ENCODE data around the gene SMCHD1. TPM values are rescaled to one million over a fixed set of nuclear protein-coding genes. Genes with fewer than 3 reads are reported as not detected.

Gene SMCHD1
- polyA plus RNA-seq, 4 donors, result 11.2 to 37.7 (median 14.3) TPM

- DNase-seq (peak; percentile 57 to 66), FAIRE-seq (no peak)
- Histone ChIP-seq H3K36me3 (ENCODE audit: control insufficient read depth in 3 of 3, insufficient read depth in 2 of 3, low read depth in 1 of 3, low read length in 3 of 3) (no peaks in the 10 kb centered on the region), H3K4me3 (ENCODE audit: low read depth in 1 of 3, low read length in 3 of 3) (no peak overlapping the region), H3K27ac (ENCODE audit: low read depth in 1 of 3, low read length in 2 of 3) (peak overlapping the region in 1 of 3 donors; percentile 83), H3K4me1 (ENCODE audit: control insufficient read depth in 3 of 3, insufficient read depth in 2 of 3, low read depth in 1 of 3, low read length in 2 of 3) (peaks cover 0 to 15% (median 1%) of the 10 kb centered on the region in 3 donors), H3K9me3 (ENCODE audit: control insufficient read depth in 2 of 2, insufficient read depth in 1 of 2, low read depth in 1 of 2, low read length in 1 of 2) (no peaks in the 10 kb centered on the region), H3K27me3 (ENCODE audit: control insufficient read depth in 3 of 3, insufficient read depth in 3 of 3, low read length in 3 of 3) (no peaks in the 10 kb centered on the region)
- 97 to 100% (median 97%) methylated on average over 1 of the region's 1 CpG for WGBS, 3 donors
These were observed 27.7 kb upstream of the SMCHD1 start for GRCh38 chr18:2627821-2628276.

GRCh38 chr18:2629003-2629402 is 26.5 kb upstream of the SMCHD1 start:
- Histone ChIP-seq H3K4me1 (ENCODE audit: control insufficient read depth in 3 of 3, insufficient read depth in 2 of 3, low read depth in 1 of 3, low read length in 2 of 3) (peaks cover 0 to 19% (median 3%) of the 10 kb centered on the region in 3 donors), H3K27me3 (ENCODE audit: control insufficient read depth in 3 of 3, insufficient read depth in 3 of 3, low read length in 3 of 3) (no peaks in the 10 kb centered on the region), H3K27ac (ENCODE audit: low read depth in 1 of 3, low read length in 2 of 3) (no peak overlapping the region), H3K36me3 (ENCODE audit: control insufficient read depth in 3 of 3, insufficient read depth in 2 of 3, low read depth in 1 of 3, low read length in 3 of 3) (no peaks in the 10 kb centered on the region), H3K4me3 (ENCODE audit: low read depth in 1 of 3, low read length in 3 of 3) (no peak overlapping the region), H3K9me3 (ENCODE audit: control insufficient read depth in 2 of 2, insufficient read depth in 1 of 2, low read depth in 1 of 2, low read length in 1 of 2) (peaks cover 0 to under 1% of the 10 kb centered on the region in 2 donors)
- FAIRE-seq, result no peak
- WGBS, 3 donors, result 59 to 96% (median 74%) methylated on average over 2 of the region's 2 CpGs
- DNase-seq, result no peak

- WGBS, 3 donors, result 48 to 65% (median 65%) methylated on average over 1 of the region's 1 CpG
- Histone ChIP-seq H3K27ac (ENCODE audit: low read depth in 1 of 3, low read length in 2 of 3) (peak overlapping the region; percentile 86 to 98 (median 94)), H3K4me3 (ENCODE audit: low read depth in 1 of 3, low read length in 3 of 3) (no peak overlapping the region), H3K27me3 (ENCODE audit: control insufficient read depth in 3 of 3, insufficient read depth in 3 of 3, low read length in 3 of 3) (no peaks in the 10 kb centered on the region), H3K36me3 (ENCODE audit: control insufficient read depth in 3 of 3, insufficient read depth in 2 of 3, low read depth in 1 of 3, low read length in 3 of 3) (no peaks in the 10 kb centered on the region), H3K4me1 (ENCODE audit: control insufficient read depth in 3 of 3, insufficient read depth in 2 of 3, low read depth in 1 of 3, low read length in 2 of 3) (peaks cover 5 to 30% (median 8%) of the 10 kb centered on the region in 3 donors), H3K9me3 (ENCODE audit: control insufficient read depth in 2 of 2, insufficient read depth in 1 of 2, low read depth in 1 of 2, low read length in 1 of 2) (peaks cover 0 to 10% of the 10 kb centered on the region in 2 donors)
- no peak for FAIRE-seq
- peak in 1 of 2 donors; percentile 16 for DNase-seq
These were observed 19.9 kb upstream of the SMCHD1 start for GRCh38 chr18:2635586-2635985.

GRCh38 chr18:2636126-2636631 is 19.3 kb upstream of the SMCHD1 start:
- WGBS, 3 donors, result 17 to 25% (median 17%) methylated on average over 9 of the region's 9 CpGs

GRCh38 chr18:2641638-2642037 is 13.9 kb upstream of the SMCHD1 start:
- no peaks in the 10 kb centered on the region for H3K27me3 ChIP-seq (ENCODE audit: control insufficient read depth in 3 of 3, insufficient read depth in 3 of 3, low read length in 3 of 3)
- peak overlapping the region in 2 of 3 donors; percentile 48 to 71 for H3K27ac ChIP-seq (ENCODE audit: low read depth in 1 of 3, low read length in 2 of 3)
- peak; percentile 66 to 83 for DNase-seq
- FAIRE-seq, result peak; percentile 72
- WGBS, 3 donors, result 0 to 3% (median 3%) methylated on average over 2 of the region's 2 CpGs
- peaks cover 0 to 11% (median 3%) of the 10 kb centered on the region in 3 donors for H3K4me1 ChIP-seq (ENCODE audit: control insufficient read depth in 3 of 3, insufficient read depth in 2 of 3, low read depth in 1 of 3, low read length in 2 of 3)
- no peaks in the 10 kb centered on the region for H3K9me3 ChIP-seq (ENCODE audit: control insufficient read depth in 2 of 2, insufficient read depth in 1 of 2, low read depth in 1 of 2, low read length in 1 of 2)
- no peak overlapping the region for H3K4me3 ChIP-seq (ENCODE audit: low read depth in 1 of 3, low read length in 3 of 3)
- no peaks in the 10 kb centered on the region for H3K36me3 ChIP-seq (ENCODE audit: control insufficient read depth in 3 of 3, insufficient read depth in 2 of 3, low read depth in 1 of 3, low read length in 3 of 3)

More at GRCh38 chr18:2636126-2636631, 19.3 kb upstream of the SMCHD1 start:
- DNase-seq (peak; percentile 83 to 84), FAIRE-seq (no peak)
- H3K27ac ChIP-seq (ENCODE audit: low read depth in 1 of 3, low read length in 2 of 3), result peak overlapping the region; percentile 86 to 98 (median 94)
- H3K36me3 ChIP-seq (ENCODE audit: control insufficient read depth in 3 of 3, insufficient read depth in 2 of 3, low read depth in 1 of 3, low read length in 3 of 3), result no peaks in the 10 kb centered on the region
- H3K9me3 ChIP-seq (ENCODE audit: control insufficient read depth in 2 of 2, insufficient read depth in 1 of 2, low read depth in 1 of 2, low read length in 1 of 2), result peaks cover 0 to 10% of the 10 kb centered on the region in 2 donors
- H3K4me3 ChIP-seq (ENCODE audit: low read depth in 1 of 3, low read length in 3 of 3), result peak overlapping the region in 1 of 3 donors; percentile 19
- H3K27me3 ChIP-seq (ENCODE audit: control insufficient read depth in 3 of 3, insufficient read depth in 3 of 3, low read length in 3 of 3), result no peaks in the 10 kb centered on the region
- peaks cover 5 to 30% (median 8%) of the 10 kb centered on the region in 3 donors for H3K4me1 ChIP-seq (ENCODE audit: control insufficient read depth in 3 of 3, insufficient read depth in 2 of 3, low read depth in 1 of 3, low read length in 2 of 3)

- DNase-seq, result no peak
- Histone ChIP-seq H3K27me3 (ENCODE audit: control insufficient read depth in 3 of 3, insufficient read depth in 3 of 3, low read length in 3 of 3) (no peaks in the 10 kb centered on the region), H3K4me3 (ENCODE audit: low read depth in 1 of 3, low read length in 3 of 3) (no peak overlapping the region), H3K4me1 (ENCODE audit: control insufficient read depth in 3 of 3, insufficient read depth in 2 of 3, low read depth in 1 of 3, low read length in 2 of 3) (peaks cover 0 to under 1% (median 0%) of the 10 kb centered on the region in 3 donors), H3K9me3 (ENCODE audit: control insufficient read depth in 2 of 2, insufficient read depth in 1 of 2, low read depth in 1 of 2, low read length in 1 of 2) (no peaks in the 10 kb centered on the region), H3K27ac (ENCODE audit: low read depth in 1 of 3, low read length in 2 of 3) (peak overlapping the region in 1 of 3 donors; percentile 7), H3K36me3 (ENCODE audit: control insufficient read depth in 3 of 3, insufficient read depth in 2 of 3, low read depth in 1 of 3, low read length in 3 of 3) (no peaks in the 10 kb centered on the region)
- no peak for FAIRE-seq
- WGBS, 3 donors, result 66 to 84% (median 70%) methylated on average over 1 of the region's 1 CpG
These were observed 12.8 kb upstream of the SMCHD1 start for GRCh38 chr18:2642771-2643170.

- Histone ChIP-seq H3K27me3 (ENCODE audit: control insufficient read depth in 3 of 3, insufficient read depth in 3 of 3, low read length in 3 of 3) (no peaks in the 10 kb centered on the region), H3K27ac (ENCODE audit: low read depth in 1 of 3, low read length in 2 of 3) (no peak overlapping the region), H3K9me3 (ENCODE audit: control insufficient read depth in 2 of 2, insufficient read depth in 1 of 2, low read depth in 1 of 2, low read length in 1 of 2) (no peaks in the 10 kb centered on the region), H3K4me3 (ENCODE audit: low read depth in 1 of 3, low read length in 3 of 3) (no peak overlapping the region), H3K4me1 (ENCODE audit: control insufficient read depth in 3 of 3, insufficient read depth in 2 of 3, low read depth in 1 of 3, low read length in 2 of 3) (no peaks in the 10 kb centered on the region), H3K36me3 (ENCODE audit: control insufficient read depth in 3 of 3, insufficient read depth in 2 of 3, low read depth in 1 of 3, low read length in 3 of 3) (no peaks in the 10 kb centered on the region)
- WGBS, 3 donors, result 74 to 83% (median 77%) methylated on average over 1 of the region's 1 CpG
- DNase-seq, result no peak
- FAIRE-seq, result no peak
These were observed 11.0 kb upstream of the SMCHD1 start for GRCh38 chr18:2644535-2644934.

- Histone ChIP-seq H3K9me3 (ENCODE audit: control insufficient read depth in 2 of 2, insufficient read depth in 1 of 2, low read depth in 1 of 2, low read length in 1 of 2) (no peaks in the 10 kb centered on the region), H3K4me1 (ENCODE audit: control insufficient read depth in 3 of 3, insufficient read depth in 2 of 3, low read depth in 1 of 3, low read length in 2 of 3) (no peaks in the 10 kb centered on the region), H3K27ac (ENCODE audit: low read depth in 1 of 3, low read length in 2 of 3) (no peak overlapping the region), H3K4me3 (ENCODE audit: low read depth in 1 of 3, low read length in 3 of 3) (no peak overlapping the region), H3K36me3 (ENCODE audit: control insufficient read depth in 3 of 3, insufficient read depth in 2 of 3, low read depth in 1 of 3, low read length in 3 of 3) (no peaks in the 10 kb centered on the region), H3K27me3 (ENCODE audit: control insufficient read depth in 3 of 3, insufficient read depth in 3 of 3, low read length in 3 of 3) (no peaks in the 10 kb centered on the region)
- FAIRE-seq (no peak), DNase-seq (no peak)
- WGBS, 3 donors, result 81 to 92% (median 88%) methylated on average over 1 of the region's 1 CpG
These were observed 3.5 kb upstream of the SMCHD1 start for GRCh38 chr18:2651981-2652380.

GRCh38 chr18:2653467-2653866 is 2.1 kb upstream of the SMCHD1 start:
- peaks cover 0 to 4% (median 0%) of the 10 kb centered on the region in 3 donors for H3K4me1 ChIP-seq (ENCODE audit: control insufficient read depth in 3 of 3, insufficient read depth in 2 of 3, low read depth in 1 of 3, low read length in 2 of 3)
- H3K27ac ChIP-seq (ENCODE audit: low read depth in 1 of 3, low read length in 2 of 3), result no peak overlapping the region
- FAIRE-seq (no peak), DNase-seq (no peak)
- H3K4me3 ChIP-seq (ENCODE audit: low read depth in 1 of 3, low read length in 3 of 3), result no peak overlapping the region
- 79 to 82% (median 79%) methylated on average over 4 of the region's 4 CpGs for WGBS, 3 donors
- no peaks in the 10 kb centered on the region for H3K36me3 ChIP-seq (ENCODE audit: control insufficient read depth in 3 of 3, insufficient read depth in 2 of 3, low read depth in 1 of 3, low read length in 3 of 3)
- H3K27me3 ChIP-seq (ENCODE audit: control insufficient read depth in 3 of 3, insufficient read depth in 3 of 3, low read length in 3 of 3), result no peaks in the 10 kb centered on the region
- H3K9me3 ChIP-seq (ENCODE audit: control insufficient read depth in 2 of 2, insufficient read depth in 1 of 2, low read depth in 1 of 2, low read length in 1 of 2), result no peaks in the 10 kb centered on the region
